ENCODE results near the gene ADNP.

ADNP gene

DNA sequence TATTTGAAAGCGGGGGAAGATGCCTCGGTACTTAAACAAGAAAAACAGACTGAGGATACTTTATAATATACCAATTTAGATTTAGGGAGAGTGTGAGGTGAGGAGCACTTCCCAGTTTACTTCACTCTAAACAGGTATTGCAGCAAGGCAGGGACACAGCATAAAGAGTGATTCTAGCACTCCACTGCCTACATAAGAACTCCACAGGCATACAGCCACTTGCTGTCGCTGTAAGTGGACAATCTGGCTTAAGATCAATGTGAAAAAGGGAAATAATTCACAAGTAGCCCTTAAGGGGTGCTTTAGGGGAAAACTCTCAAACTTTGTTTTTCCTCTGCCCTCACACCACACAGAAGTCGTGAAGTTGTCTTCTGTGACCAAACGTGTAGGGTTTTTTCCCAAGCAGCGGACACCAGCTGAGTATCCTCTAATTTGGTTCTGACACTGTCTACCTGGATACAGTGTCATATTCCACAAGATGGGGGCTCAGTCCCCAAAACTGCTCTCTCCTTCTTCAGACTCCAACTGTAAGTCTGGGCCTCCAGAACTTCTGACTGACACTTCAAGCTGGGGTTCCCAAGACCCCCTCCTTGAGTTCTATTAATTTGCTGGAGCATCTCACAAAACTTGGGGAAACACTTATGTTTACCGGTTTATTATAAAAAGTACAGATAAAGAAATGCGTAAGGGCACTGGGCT, 9.3 kb downstream of the ADNP start:
- TF ChIP-seq, protein P1, sequence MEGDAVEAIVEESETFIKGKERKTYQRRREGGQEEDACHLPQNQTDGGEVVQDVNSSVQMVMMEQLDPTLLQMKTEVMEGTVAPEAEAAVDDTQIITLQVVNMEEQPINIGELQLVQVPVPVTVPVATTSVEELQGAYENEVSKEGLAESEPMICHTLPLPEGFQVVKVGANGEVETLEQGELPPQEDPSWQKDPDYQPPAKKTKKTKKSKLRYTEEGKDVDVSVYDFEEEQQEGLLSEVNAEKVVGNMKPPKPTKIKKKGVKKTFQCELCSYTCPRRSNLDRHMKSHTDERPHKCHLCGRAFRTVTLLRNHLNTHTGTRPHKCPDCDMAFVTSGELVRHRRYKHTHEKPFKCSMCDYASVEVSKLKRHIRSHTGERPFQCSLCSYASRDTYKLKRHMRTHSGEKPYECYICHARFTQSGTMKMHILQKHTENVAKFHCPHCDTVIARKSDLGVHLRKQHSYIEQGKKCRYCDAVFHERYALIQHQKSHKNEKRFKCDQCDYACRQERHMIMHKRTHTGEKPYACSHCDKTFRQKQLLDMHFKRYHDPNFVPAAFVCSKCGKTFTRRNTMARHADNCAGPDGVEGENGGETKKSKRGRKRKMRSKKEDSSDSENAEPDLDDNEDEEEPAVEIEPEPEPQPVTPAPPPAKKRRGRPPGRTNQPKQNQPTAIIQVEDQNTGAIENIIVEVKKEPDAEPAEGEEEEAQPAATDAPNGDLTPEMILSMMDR (IDR thresholded peaks at IDR 0.05; ENCODE audit: low read depth, low read length) = no peak
- no peak for DNase-seq (ENCODE audit: extremely low read depth, low read depth)

DNA sequence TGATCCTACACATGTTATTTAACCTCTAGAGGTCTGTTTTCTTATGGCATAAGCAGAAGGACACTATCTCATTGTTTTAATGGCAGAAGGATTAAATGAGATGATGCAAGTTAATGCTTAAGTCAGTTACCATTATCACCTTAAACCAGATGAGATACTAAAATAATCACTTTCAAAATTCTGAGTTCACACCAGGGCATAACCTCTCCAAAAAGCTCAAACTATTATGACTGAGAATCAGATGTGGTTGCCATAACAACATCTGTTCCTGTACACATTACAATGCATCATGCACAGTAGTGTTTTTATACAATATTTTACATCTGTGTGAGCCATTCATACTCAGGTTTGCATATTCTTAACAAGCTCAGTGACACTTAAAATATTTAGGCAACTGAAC, 10.2 kb downstream of the ADNP start:
- no peak for DNase-seq (ENCODE audit: extremely low read depth, low read depth)
- TF ChIP-seq, protein P1 (IDR thresholded peaks at IDR 0.05; ENCODE audit: low read depth, low read length) = no peak

DNA sequence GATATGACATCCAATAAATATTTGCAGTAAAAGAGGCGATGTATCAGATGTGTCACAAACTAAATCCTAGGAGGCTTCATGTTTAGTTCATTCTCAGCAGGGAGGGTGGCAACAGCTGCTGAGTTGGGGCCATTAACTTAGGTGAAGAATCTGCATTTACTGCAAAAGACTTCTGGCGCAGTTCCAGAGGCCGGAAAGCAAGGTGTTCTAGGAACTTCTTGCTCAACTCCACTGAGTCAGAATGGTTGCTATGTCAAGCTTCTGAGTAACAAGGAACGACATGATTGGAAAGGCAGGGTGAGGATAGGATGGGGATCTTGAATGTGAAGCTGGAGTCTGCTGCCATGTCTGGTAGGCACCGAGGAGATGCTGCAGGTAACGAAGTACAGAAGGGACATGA, 11.7 kb downstream of the ADNP start:
- TF ChIP-seq, protein P1 (IDR thresholded peaks at IDR 0.05; ENCODE audit: low read depth, low read length) = no peak
- no peak for DNase-seq (ENCODE audit: extremely low read depth, low read depth)

DNA sequence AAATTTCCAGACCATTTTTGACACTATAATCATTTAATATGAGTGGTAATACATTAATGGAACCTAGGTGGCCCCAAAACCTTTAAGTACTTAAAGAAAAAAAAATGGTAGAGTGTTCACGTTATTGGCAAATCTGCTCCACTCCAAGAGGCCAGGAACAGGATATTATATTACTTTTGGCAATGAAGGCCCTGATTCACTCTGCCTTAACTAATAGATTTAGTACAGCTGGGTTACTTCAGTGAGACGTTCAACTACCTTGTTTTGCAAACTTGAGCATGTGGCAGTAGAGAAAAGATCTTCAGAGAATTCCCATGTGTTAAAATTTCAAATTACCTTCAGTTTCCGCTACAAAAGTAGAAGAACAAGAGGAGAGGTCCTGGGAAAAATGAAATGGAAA, 12.8 kb downstream of the ADNP start:
- TF ChIP-seq, protein P1 (IDR thresholded peaks at IDR 0.05; ENCODE audit: low read depth, low read length) = no peak
- DNase-seq (ENCODE audit: extremely low read depth, low read depth) = no peak

DNA sequence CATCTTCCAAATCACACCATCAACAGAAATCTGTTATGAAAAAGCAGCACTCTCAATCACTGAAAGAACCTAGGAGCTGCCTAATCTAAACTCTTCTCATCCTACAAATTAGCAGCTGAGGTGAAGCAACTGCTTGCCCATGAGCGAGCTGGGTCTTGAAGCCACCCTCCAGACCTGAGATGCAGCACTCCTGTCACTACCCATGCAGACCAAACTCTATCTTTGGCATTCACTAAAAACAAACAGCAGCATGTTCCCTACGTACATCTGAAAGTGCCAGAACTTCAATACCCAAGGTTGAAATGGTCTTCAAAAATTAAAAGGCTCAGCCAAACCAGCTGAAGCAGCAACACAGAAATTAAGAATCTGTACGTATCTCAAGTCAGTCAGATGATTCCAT, 14.3 kb downstream of the ADNP start:
- TF ChIP-seq, protein P1 (IDR thresholded peaks at IDR 0.05; ENCODE audit: low read depth, low read length) = no peak
- no peak for DNase-seq (ENCODE audit: extremely low read depth, low read depth)

DNA sequence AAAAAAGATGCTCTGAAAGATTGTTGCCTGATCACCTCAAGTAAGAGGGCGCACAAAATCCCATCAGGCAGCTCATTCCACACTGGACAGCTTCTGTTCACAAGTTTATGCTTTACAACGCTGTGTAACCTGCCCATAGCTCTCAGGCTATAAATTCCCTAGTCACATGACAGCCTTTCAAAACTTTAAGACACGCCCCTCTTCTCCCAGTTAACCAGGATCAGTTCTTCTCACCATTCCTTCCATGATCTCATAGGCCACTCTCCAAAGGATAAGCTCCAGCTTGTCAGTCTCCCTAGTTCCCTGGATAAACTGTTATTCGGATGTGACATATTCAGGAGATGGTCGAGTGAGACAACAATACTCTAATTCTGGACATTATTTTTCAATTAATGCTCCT, 15.0 kb downstream of the ADNP start:
- no peak for DNase-seq (ENCODE audit: extremely low read depth, low read depth)
- TF ChIP-seq, protein P1 (IDR thresholded peaks at IDR 0.05; ENCODE audit: low read depth, low read length) = no peak

DNA sequence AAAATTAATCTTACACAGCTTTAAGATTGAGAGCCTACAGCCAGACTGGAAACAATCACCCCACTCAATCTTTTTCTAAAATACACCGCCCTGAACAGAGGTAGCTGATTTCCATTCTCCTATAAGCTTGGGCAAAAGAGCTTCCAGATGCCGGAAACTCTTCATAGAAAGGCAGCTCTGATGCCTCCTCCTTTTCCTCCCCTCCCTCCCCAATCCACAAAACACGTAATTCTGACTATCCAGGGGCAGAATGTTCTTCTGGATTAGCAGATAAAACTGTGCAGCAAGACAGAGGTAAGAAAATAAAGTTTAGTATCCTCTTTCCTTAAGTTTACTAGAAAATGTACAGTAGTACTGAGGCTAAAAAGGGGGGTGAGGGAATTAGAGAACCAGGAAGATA, 15.8 kb downstream of the ADNP start:
- no peak for DNase-seq (ENCODE audit: extremely low read depth, low read depth)
- TF ChIP-seq, protein P1 (IDR thresholded peaks at IDR 0.05; ENCODE audit: low read depth, low read length) = no peak
